ENCODE data around the gene BCL2L12. TPM values are rescaled to one million over a fixed set of nuclear protein-coding genes. Genes with fewer than 3 reads are reported as not detected.

Gene BCL2L12
- total RNA-seq, 1 donor from 2014 or later: 14.7 TPM

- H3K4me3 ChIP-seq: no peak overlapping the region
- peaks cover 22% of the 10 kb centered on the region for H3K4me1 ChIP-seq
- no peaks in the 10 kb centered on the region for H3K27me3 ChIP-seq
- H3K27ac ChIP-seq: no peak overlapping the region
- no peak for DNase-seq (ENCODE audit: extremely low spot score in 2 of 2)
- no peaks in the 10 kb centered on the region for H3K9me3 ChIP-seq
- intact Hi-C loops (cut with DNase I): no loop called here
- peaks cover 0 to 58% of the 10 kb centered on the region in 2 donors for H3K36me3 ChIP-seq
- TF ChIP-seq CTCF (IDR thresholded peaks at IDR 0.05): no peak
- no peak for TF ChIP-seq POLR2A (IDR thresholded peaks at IDR 0.05)
These were observed 20.2 kb downstream of the BCL2L12 start for GRCh38 chr19:49685845-49686332.

GRCh38 chr19:49686503-49687088, 20.9 kb downstream of the BCL2L12 start:
- Histone ChIP-seq H3K4me1 (peaks cover 20% of the 10 kb centered on the region), H3K36me3 (peaks cover 0 to 52% of the 10 kb centered on the region in 2 donors), H3K4me3 (no peak overlapping the region), H3K27ac (no peak overlapping the region), H3K27me3 (no peaks in the 10 kb centered on the region), H3K9me3 (no peaks in the 10 kb centered on the region)
- TF ChIP-seq CTCF (IDR thresholded peaks at IDR 0.05) (no peak), POLR2A (IDR thresholded peaks at IDR 0.05) (no peak), POLR2AphosphoS5 (IDR thresholded peaks at IDR 0.05; ENCODE audit: insufficient read depth in 1 of 2, low read depth in 1 of 2) (no peak)
- intact Hi-C loops (cut with DNase I): no loop called here
- DNase-seq (ENCODE audit: extremely low spot score in 2 of 2): no peak

- Histone ChIP-seq H3K4me3 (no peak overlapping the region), H3K36me3 (peaks cover 0 to 46% of the 10 kb centered on the region in 2 donors), H3K27ac (no peak overlapping the region), H3K27me3 (no peaks in the 10 kb centered on the region), H3K4me1 (peaks cover 21% of the 10 kb centered on the region), H3K9me3 (no peaks in the 10 kb centered on the region)
- no peak for TF ChIP-seq POLR2AphosphoS5 (IDR thresholded peaks at IDR 0.05; ENCODE audit: insufficient read depth in 1 of 2, low read depth in 1 of 2)
- no peak for TF ChIP-seq POLR2A (IDR thresholded peaks at IDR 0.05)
- no peak for TF ChIP-seq CTCF (IDR thresholded peaks at IDR 0.05)
- DNase-seq (ENCODE audit: extremely low spot score in 2 of 2): no peak
- intact Hi-C loops (cut with DNase I): no loop called here
These were observed 21.4 kb downstream of the BCL2L12 start for GRCh38 chr19:49687150-49687549.

GRCh38 chr19:49687566-49688316, 22.0 kb downstream of the BCL2L12 start:
- Histone ChIP-seq H3K4me3 (peak overlapping the region in 1 of 2 donors; percentile 49), H3K27ac (no peak overlapping the region), H3K27me3 (no peaks in the 10 kb centered on the region), H3K9me3 (no peaks in the 10 kb centered on the region), H3K4me1 (peaks cover 21% of the 10 kb centered on the region), H3K36me3 (peaks cover 0 to 40% of the 10 kb centered on the region in 2 donors)
- intact Hi-C loops (cut with DNase I): no loop called here
- DNase-seq (ENCODE audit: extremely low spot score in 2 of 2): no peak
- TF ChIP-seq CTCF (IDR thresholded peaks at IDR 0.05) (no peak), POLR2AphosphoS5 (IDR thresholded peaks at IDR 0.05; ENCODE audit: insufficient read depth in 1 of 2, low read depth in 1 of 2) (no peak), POLR2A (IDR thresholded peaks at IDR 0.05) (no peak)

Data from vagina (tissue), 2 donors.